ENCODE measurements around the gene KRT80. TPM values are rescaled to one million over a fixed set of nuclear protein-coding genes. Genes with fewer than 3 reads are reported as not detected.
A peak's percentile ranks its signal among the peaks of the same experiment; 100 is the strongest.
"Not testable (repeated sequence)": the region's sequence is repeated elsewhere in the genome, so short reads cannot be mapped to it uniquely, and the experiment has no call there.

KRT80 gene
- total RNA-seq, result 1 to 10 TPM in 1 of 4 donors, under 1 TPM in 1, not detected in 2; 0.34 to 1.6 TPM

- Histone ChIP-seq H3K4me1 (peaks cover 38 to 68% of the 10 kb centered on the region in 2 donors), H3K27me3 (no peaks in the 10 kb centered on the region), H3K36me3 (no peaks in the 10 kb centered on the region), H3K9me3 (no peaks in the 10 kb centered on the region), H3K4me3 (replicated peaks in 1 of 3) (no peak within 1 kb of the TSS), H3K27ac (peak within 1 kb of the TSS; percentile 89 to 97 (median 90))
- 21% methylated on average over 8 to 10 of the region's 20 CpGs for WGBS, 2 donors
- intact Hi-C loops (cut with DNase I), result no loop called here
- TF ChIP-seq POLR2A (IDR thresholded peaks at IDR 0.05) (peak in 1 of 2 donors; percentile 19), CTCF (IDR thresholded peaks at IDR 0.05) (no peak)
- DNase-seq, result peak; percentile 97 to 98
Observed at GRCh38 chr12:52191841-52192791, at the start of gene KRT80. TSS of gene KRT80 (minus strand) at chr12:52192014. CDS start at chr12:52191902, 112 bp downstream.

- peaks cover 3 to 21% of the 10 kb centered on the region in 2 donors for H3K36me3 ChIP-seq
- H3K27me3 ChIP-seq, result no peaks in the 10 kb centered on the region
- WGBS, 2 donors, result 87 to 95% methylated on average over 9 to 10 of the region's 11 CpGs
- intact Hi-C loops (cut with DNase I), result no loop called here
- H3K9me3 ChIP-seq, result no peaks in the 10 kb centered on the region
- TF ChIP-seq POLR2A (IDR thresholded peaks at IDR 0.05), result no peak
- no peak for TF ChIP-seq CTCF (IDR thresholded peaks at IDR 0.05)
- no peak overlapping the region for H3K4me3 ChIP-seq (replicated peaks in 1 of 3)
- no peak for DNase-seq
- H3K4me1 ChIP-seq, result peaks cover 53 to 91% of the 10 kb centered on the region in 2 donors
- peak overlapping the region; percentile 94 to 100 (median 99) for H3K27ac ChIP-seq
Observed at GRCh38 chr12:52241205-52241842, 49.5 kb upstream of the KRT80 start.

- Histone ChIP-seq H3K27ac (peak overlapping the region; percentile 94 to 100 (median 99)), H3K4me1 (peaks cover 53 to 91% of the 10 kb centered on the region in 2 donors), H3K36me3 (peaks cover 8 to 21% of the 10 kb centered on the region in 2 donors)
Observed at GRCh38 chr12:52240247-52240646, 48.4 kb upstream of the KRT80 start.

GRCh38 chr12:52239767-52240166 lies 48.0 kb upstream of the KRT80 start:
- no peak for DNase-seq
- peak overlapping the region; percentile 94 to 100 (median 99) for H3K27ac ChIP-seq

More at GRCh38 chr12:52240247-52240646, 48.4 kb upstream of the KRT80 start:
- H3K4me3 ChIP-seq (replicated peaks in 1 of 3); intact Hi-C loops (cut with DNase I); H3K9me3 ChIP-seq; H3K27me3 ChIP-seq: not testable (repeated sequence)
- peak in 1 of 2 donors; percentile 20 for TF ChIP-seq POLR2A (IDR thresholded peaks at IDR 0.05)
- DNase-seq, result peak; percentile 33 to 53
- WGBS, 2 donors, result 71 to 77% methylated on average over 6 of the region's 6 CpGs

More at GRCh38 chr12:52239767-52240166, 48.0 kb upstream of the KRT80 start:
- Histone ChIP-seq H3K27me3 (no peaks in the 10 kb centered on the region), H3K36me3 (peaks cover 10 to 21% of the 10 kb centered on the region in 2 donors), H3K4me1 (peaks cover 52 to 91% of the 10 kb centered on the region in 2 donors), H3K4me3 (replicated peaks in 1 of 3) (no peak overlapping the region), H3K9me3 (no peaks in the 10 kb centered on the region)
- WGBS, 2 donors, result 62 to 72% methylated on average over 2 of the region's 2 CpGs
- intact Hi-C loops (cut with DNase I), result no loop called here
- no peak for TF ChIP-seq CTCF (IDR thresholded peaks at IDR 0.05)
- TF ChIP-seq POLR2A (IDR thresholded peaks at IDR 0.05), result no peak
